ENCODE results near the gene RAB20. TPM values are rescaled to one million over a fixed set of nuclear protein-coding genes. Genes with fewer than 3 reads are reported as not detected.

RAB20 gene
- total and polyA plus RNA-seq, 2 of the 8 experiments (the other 6 are each of a cell fraction or from before 2014, with no cell fraction given): 14.8 to 27.9 TPM

- no peak overlapping the region for H2BK12ac ChIP-seq (ENCODE audit: low read depth, low read length)
- H3K14ac ChIP-seq (ENCODE audit: insufficient read length): no peak overlapping the region
- DNase-seq (ENCODE audit: low read depth in 1 of 2, low spot score in 2 of 2): no peak
- H3K79me2 ChIP-seq (ENCODE audit: control insufficient read depth in 1 of 2, insufficient read depth in 2 of 2, low read length in 2 of 2): peaks cover 7 to 57% of the 10 kb centered on the region in 2 experiments
- no peaks in the 10 kb centered on the region for H3K36me3 ChIP-seq (ENCODE audit: control insufficient read depth in 2 of 4, insufficient read depth in 4 of 4, low read length in 3 of 4)
- H3K4me1 ChIP-seq (replicated peaks in 1 of 4; ENCODE audit: control insufficient read depth in 3 of 4, insufficient read depth in 4 of 4, low read length in 3 of 4): peaks cover 0 to 4% (median 2%) of the 10 kb centered on the region in 4 experiments; a peak in 2 of 7 replicates
- H3K23ac ChIP-seq (ENCODE audit: insufficient read length): no peak overlapping the region
- WGBS, 2 experiments (ENCODE audit: extremely low coverage in 1 of 2, insufficient coverage in 1 of 2, insufficient read length in 1 of 2, insufficient replicate concordance in 2 of 2, low coverage in 1 of 2, low lambda C conversion rate in 2 of 2, missing lambda C conversion rate in 1 of 2): 95% methylated on average over 11 of the region's 11 CpGs; no CpG with 5 or more reads in 1 of the 2 experiments
- no peak overlapping the region for H3K4me2 ChIP-seq (ENCODE audit: insufficient read depth in 1 of 2, low read depth in 2 of 2, low read length in 2 of 2)
- ChIA-PET POLR2A (ENCODE audit: partially characterized antibody) (interaction anchor here (1.2 kb wide), 1 partner anchor 11 kb away, joined by 3 read pairs; no protein-coding TSS in a partner anchor), CTCF (ENCODE audit: partially characterized antibody) (interaction anchor here (0.7 to 2.1 kb wide), 11 partner anchors 8 to 303 kb away, joined by 3 to 10 read pairs (median 4); no protein-coding TSS in a partner anchor)
- no peak overlapping the region for H4K8ac ChIP-seq (ENCODE audit: extremely low read depth, insufficient read depth, low read length)
- no peak for FAIRE-seq
- no peak overlapping the region for H4K5ac ChIP-seq (ENCODE audit: insufficient read length, low read depth, low read length)
- peaks cover 0 to 2% of the 10 kb centered on the region in 2 experiments for H4K20me1 ChIP-seq (replicated peaks in 1 of 2; ENCODE audit: control insufficient read depth in 1 of 2, insufficient read depth in 2 of 2, low read length in 2 of 2)
- no peak overlapping the region for H2BK120ac ChIP-seq (replicated peaks; ENCODE audit: low read depth, low read length)
- peaks cover 25% of the 10 kb centered on the region for H3K79me1 ChIP-seq (ENCODE audit: low read depth, low read length)
- no peaks in the 10 kb centered on the region for H3K23me2 ChIP-seq (ENCODE audit: low read depth, low read length)
- H3K9ac ChIP-seq (replicated peaks in 1 of 4; ENCODE audit: extremely low read depth in 1 of 4, low read depth in 3 of 4, low read length in 3 of 4): no peak overlapping the region
- H3K27ac ChIP-seq (ENCODE audit: low read depth, low read length): no peak overlapping the region
- H3K18ac ChIP-seq (ENCODE audit: extremely low read depth, low read length): no peak overlapping the region
- H2BK15ac ChIP-seq (ENCODE audit: low read length): no peak overlapping the region
- no peak overlapping the region for H2AK5ac ChIP-seq (ENCODE audit: low read depth, low read length)
- H3K27me3 ChIP-seq (replicated peaks in 1 of 4; ENCODE audit: control insufficient read depth in 3 of 4, extremely low read depth in 1 of 4, insufficient read depth in 3 of 4, low read length in 3 of 4): no peaks in the 10 kb centered on the region
- no peak overlapping the region for H3K4ac ChIP-seq (replicated peaks; ENCODE audit: insufficient read length, low read depth, low read length)
- H3K4me3 ChIP-seq (ENCODE audit: extremely low read depth in 1 of 4, insufficient read depth in 2 of 4, low read depth in 3 of 4, low read length in 4 of 4): no peak overlapping the region
- no peak overlapping the region for H2BK5ac ChIP-seq (ENCODE audit: low read depth, low read length)
- no peak overlapping the region for H2BK20ac ChIP-seq (ENCODE audit: low read length)
- peaks cover 0 to under 1% of the 10 kb centered on the region in 2 experiments; a peak in 1 of 4 replicates for H3K9me3 ChIP-seq (ENCODE audit: insufficient read depth in 2 of 2, low read depth in 1 of 2, low read length in 1 of 2)
- H4K91ac ChIP-seq (replicated peaks; ENCODE audit: insufficient read length, low read length): no peak overlapping the region
- H2AFZ ChIP-seq (ENCODE audit: low read length): no peak overlapping the region
- no peak overlapping the region for H3K56ac ChIP-seq (replicated peaks; ENCODE audit: insufficient read length, low read depth, low read length)
- TF ChIP-seq NANOG (IDR thresholded peaks at IDR 0.05; ENCODE audit: insufficient read depth, low read depth, low read length, poor library complexity, severe bottlenecking) (no peak), RNF2 (IDR thresholded peaks at IDR 0.05; ENCODE audit: borderline replicate concordance, low read depth, low read length, missing control alignments, poor library complexity, severe bottlenecking) (no peak), POU5F1 (IDR thresholded peaks at IDR 0.05; ENCODE audit: low read depth, low read length) (no peak), GTF2F1 (IDR thresholded peaks at IDR 0.05; ENCODE audit: borderline replicate concordance, low read depth, low read length) (no peak), SAP30 (IDR thresholded peaks at IDR 0.05; ENCODE audit: insufficient read depth, insufficient replicate concordance, low read length) (no peak), HDAC6 (IDR thresholded peaks at IDR 0.05; ENCODE audit: low read depth, low read length) (no peak), ATF2 (IDR thresholded peaks at IDR 0.05; ENCODE audit: low read length) (no peak), EZH2 (IDR thresholded peaks at IDR 0.05; ENCODE audit: low read depth, low read length, severe bottlenecking) (no peak), BRCA1 (IDR thresholded peaks at IDR 0.05; ENCODE audit: low read depth, low read length) (no peak), POLR2A (IDR thresholded peaks at IDR 0.05; ENCODE audit: control extremely low read depth in 1 of 2, low read depth in 2 of 2, low read length in 2 of 2) (no peak), KDM4A (IDR thresholded peaks at IDR 0.05; ENCODE audit: low read depth, low read length, severe bottlenecking) (no peak), CBX8 (IDR thresholded peaks at IDR 0.05; ENCODE audit: borderline replicate concordance, low read depth, low read length) (no peak)
Measured at GRCh38 chr13:110549795-110550160, 11.7 kb downstream of the RAB20 start.
